ENCODE measurements around the gene ZCCHC7. TPM values are rescaled to one million over a fixed set of nuclear protein-coding genes. Genes with fewer than 3 reads are reported as not detected.

The ZCCHC7 gene
- total RNA-seq, 2 experiments from 2014 or later = 76.4 to 108 TPM

GRCh38 chr9:37348917-37349316 lies 228.5 kb downstream of the ZCCHC7 start:
- TF ChIP-seq CTCF (conservative IDR thresholded peaks at IDR 0.05; ENCODE audit: low read length) = no peak
- no peak for TF ChIP-seq EZH2phosphoT487 (IDR thresholded peaks at IDR 0.05; ENCODE audit: borderline replicate concordance, low read depth, low read length)
- peaks cover 76% of the 10 kb centered on the region for H3K36me3 ChIP-seq (ENCODE audit: insufficient read depth, low read length)
- no TSS peak for BruUV-seq (replicated peaks)

GRCh38 chr9:37350486-37351190 lies 230.3 kb downstream of the ZCCHC7 start:
- no peak overlapping the region for H3K27ac ChIP-seq (ENCODE audit: low read depth, low read length, poor library complexity, severe bottlenecking)
- POLR2A ChIA-PET = interaction anchor here (0.6 to 3.6 kb wide), 6 partner anchors 9 to 23 kb away, joined by 3 to 11 read pairs (median 6); no protein-coding TSS in a partner anchor
- no peak overlapping the region for H3K4me3 ChIP-seq (ENCODE audit: low read depth, low read length, poor library complexity, severe bottlenecking)
- intact Hi-C loops (cut with micrococcal nuclease; ENCODE audit: unreplicated experiment) = no loop called here
- H2AFZ ChIP-seq (ENCODE audit: low read length) = no peak overlapping the region
- no TSS peak for BruUV-seq (replicated peaks)
- CTCF ChIA-PET (ENCODE audit: unreplicated experiment) = interaction anchor here (0.6 kb wide), 1 partner anchor 32 kb away, joined by 5 read pairs; no protein-coding TSS in a partner anchor
- H3K9me3 ChIP-seq (ENCODE audit: low read length) = no peaks in the 10 kb centered on the region
- no peak overlapping the region for H3K4me2 ChIP-seq (ENCODE audit: low read length)
- no peak for DNase-seq (ENCODE audit: low spot score)
- H3K79me2 ChIP-seq (ENCODE audit: insufficient read depth, low read depth, low read length) = no peaks in the 10 kb centered on the region
- H3K9me2 ChIP-seq (ENCODE audit: insufficient read depth, low read length) = no peaks in the 10 kb centered on the region
- TF ChIP-seq CTCF (conservative IDR thresholded peaks at IDR 0.05; ENCODE audit: low read length) = no peak
- no peaks in the 10 kb centered on the region for H3K4me1 ChIP-seq (ENCODE audit: insufficient read depth, low read length, poor library complexity, severe bottlenecking)
- no peaks in the 10 kb centered on the region for H4K20me1 ChIP-seq (ENCODE audit: insufficient read depth, low read length)
- H3K36me3 ChIP-seq (ENCODE audit: insufficient read depth, low read length) = peaks cover 79% of the 10 kb centered on the region

More at GRCh38 chr9:37348917-37349316, 228.5 kb downstream of the ZCCHC7 start:
- intact Hi-C loops (cut with micrococcal nuclease; ENCODE audit: unreplicated experiment) = no loop called here
- no peak overlapping the region for H3K4me3 ChIP-seq (ENCODE audit: low read depth, low read length, poor library complexity, severe bottlenecking)
- H3K79me2 ChIP-seq (ENCODE audit: insufficient read depth, low read depth, low read length) = no peaks in the 10 kb centered on the region
- no peak overlapping the region for H3K27ac ChIP-seq (ENCODE audit: low read depth, low read length, poor library complexity, severe bottlenecking)
- no peaks in the 10 kb centered on the region for H4K20me1 ChIP-seq (ENCODE audit: insufficient read depth, low read length)
- H2AFZ ChIP-seq (ENCODE audit: low read length) = no peak overlapping the region
- no peaks in the 10 kb centered on the region for H3K9me3 ChIP-seq (ENCODE audit: low read length)
- no peaks in the 10 kb centered on the region for H3K4me1 ChIP-seq (ENCODE audit: insufficient read depth, low read length, poor library complexity, severe bottlenecking)
- no peak overlapping the region for H3K4me2 ChIP-seq (ENCODE audit: low read length)
- ChIA-PET POLR2A (interaction anchor here (0.9 to 2.9 kb wide), 3 partner anchors 11 to 64 kb away, joined by 3 to 10 read pairs (median 3); no protein-coding TSS in a partner anchor), CTCF (ENCODE audit: unreplicated experiment) (no interaction called here)
- H3K9me2 ChIP-seq (ENCODE audit: insufficient read depth, low read length) = no peaks in the 10 kb centered on the region
- no peak for DNase-seq (ENCODE audit: low spot score)

- Histone ChIP-seq H2AFZ (ENCODE audit: low read length) (no peak overlapping the region), H3K9me2 (ENCODE audit: insufficient read depth, low read length) (no peaks in the 10 kb centered on the region), H4K20me1 (ENCODE audit: insufficient read depth, low read length) (no peaks in the 10 kb centered on the region), H3K4me2 (ENCODE audit: low read length) (no peak overlapping the region), H3K79me2 (ENCODE audit: insufficient read depth, low read depth, low read length) (no peaks in the 10 kb centered on the region), H3K36me3 (ENCODE audit: insufficient read depth, low read length) (peaks cover 94% of the 10 kb centered on the region), H3K4me1 (ENCODE audit: insufficient read depth, low read length, poor library complexity, severe bottlenecking) (peaks cover 4% of the 10 kb centered on the region), H3K4me3 (ENCODE audit: low read depth, low read length, poor library complexity, severe bottlenecking) (no peak overlapping the region), H3K9me3 (ENCODE audit: low read length) (no peaks in the 10 kb centered on the region), H3K27ac (ENCODE audit: low read depth, low read length, poor library complexity, severe bottlenecking) (no peak overlapping the region)
- DNase-seq (ENCODE audit: low spot score) = no peak
- TF ChIP-seq CTCF (conservative IDR thresholded peaks at IDR 0.05; ENCODE audit: low read length) = no peak
- no peak for TF ChIP-seq EZH2phosphoT487 (IDR thresholded peaks at IDR 0.05; ENCODE audit: borderline replicate concordance, low read depth, low read length)
- CTCF ChIA-PET (ENCODE audit: unreplicated experiment) = no interaction called here
- no TSS peak for BruUV-seq (replicated peaks)
- intact Hi-C loops (cut with micrococcal nuclease; ENCODE audit: unreplicated experiment) = no loop called here
- POLR2A ChIA-PET = interaction anchor here (0.7 to 1.5 kb wide), 2 partner anchors 13 to 289 kb away, joined by 4 to 8 read pairs; no protein-coding TSS in a partner anchor
Measured at GRCh38 chr9:37353791-37354190, 233.4 kb downstream of the ZCCHC7 start.

All from OCI-LY7 (cell line).